Astrocyte (in vitro differentiated cells and primary cell): ENCODE measurements around the gene HIC2.
"Not testable (repeated sequence)": the region's sequence is repeated elsewhere in the genome, so short reads cannot be mapped to it uniquely, and the experiment has no call there.

Source experiments
- CTCF ChIP-seq: IDR thresholded peaks from 2 replicates; pipeline ENCODE4 v1.5.1; 2011; ENCODE audit warnings: low read depth, mild to moderate bottlenecking, inconsistent platforms, low read length, moderate library complexity; ENCODE audit not compliant: insufficient read depth
- EZH2 ChIP-seq: IDR thresholded peaks from 2 replicates; pipeline ENCODE4 v1.6.1; 2012; ENCODE audit warnings: mild to moderate bottlenecking, low read length, inconsistent platforms; ENCODE audit not compliant: insufficient read depth

- not testable (repeated sequence) for TF ChIP-seq EZH2, CTCF
Observed at GRCh38 chr22:21383701-21384467, 33.3 kb upstream of the HIC2 start, which contains the start of gene RIMBP3B.
